ENCODE data around the gene VWC2L.

GRCh38 chr2:214450118-214450894, 39.5 kb downstream of the VWC2L start:
- TF ChIP-seq POLR2AphosphoS5 (IDR thresholded peaks at IDR 0.05; ENCODE audit: low read depth, low read length) (no peak), TAF1 (IDR thresholded peaks at IDR 0.05; ENCODE audit: borderline replicate concordance, low read depth, low read length) (no peak), POLR2A (IDR thresholded peaks at IDR 0.05; ENCODE audit: low read depth, low read length) (no peak)

Measured in GM12892 (cell line).